H1 (cell line): Measurements from ENCODE around the gene CMSS1. TPM values are rescaled to one million over a fixed set of nuclear protein-coding genes. Genes with fewer than 3 reads are reported as not detected.

ENCODE experiments used
- CTCF ChIA-PET: fragments of 300-600 bp; sonication (Branson Sonifier 250); formaldehyde crosslinking; loops from one replicate; lab custom pipeline; 2021; ENCODE audit not compliant: partially characterized antibody; lab: Charles Lee
- POLR2A ChIA-PET: fragments of 300-600 bp; sonication (Branson Sonifier 250); formaldehyde crosslinking; loops from one replicate; lab custom pipeline; 2021; ENCODE audit warnings: inconsistent platforms; ENCODE audit not compliant: partially characterized antibody; lab: Charles Lee
- DNase-seq, 2 experiments: peaks; one replicate each; pipeline versions ENCODE4 v3.0.0 to v3.0.0-alpha.2; 2010 to 2022; ENCODE audit warnings: low spot score in 2 of 2, low read depth in 1 of 2, mixed read lengths in 1 of 2
- FAIRE-seq: peaks from 2 replicates; lab custom pipeline; 2011; peaks lifted over from hg19 to GRCh38; lab: Jason Lieb, UNC
- H2AFZ ChIP-seq: 2 replicates; pipeline ENCODE4 v1.8.1; 2012; ENCODE audit warnings: low read length, inconsistent platforms
- H2AK5ac ChIP-seq: 2 replicates; pipeline ENCODE4 v1.6.1; 2013; ENCODE audit warnings: low read depth, low read length
- H2BK120ac ChIP-seq: replicated peaks from 2 replicates; pipeline ENCODE3; 2013; ENCODE audit warnings: low read depth, low read length, inconsistent platforms
- H2BK12ac ChIP-seq: 2 replicates; pipeline ENCODE4 v1.6.1; 2013; ENCODE audit warnings: low read depth, low read length
- H2BK15ac ChIP-seq: 2 replicates; pipeline ENCODE4 v1.6.1; 2013; ENCODE audit warnings: low read length
- H2BK20ac ChIP-seq: 2 replicates; pipeline ENCODE4 v1.6.1; 2013; ENCODE audit warnings: low read length
- H2BK5ac ChIP-seq: 2 replicates; pipeline ENCODE4 v1.6.1; 2013; ENCODE audit warnings: low read depth, low read length
- H3K14ac ChIP-seq: 2 replicates; pipeline ENCODE4 v1.6.1; 2013; ENCODE audit warnings: inconsistent platforms; ENCODE audit not compliant: insufficient read length
- H3K18ac ChIP-seq: 2 replicates; pipeline ENCODE4 v1.6.1; 2013; ENCODE audit warnings: low read length; ENCODE audit errors: extremely low read depth
- H3K23ac ChIP-seq: 2 replicates; pipeline ENCODE4 v1.6.1; 2013; ENCODE audit warnings: inconsistent platforms; ENCODE audit not compliant: insufficient read length
- H3K23me2 ChIP-seq: 2 replicates; pipeline ENCODE4 v1.6.1; 2013; ENCODE audit warnings: low read depth, low read length
- H3K27ac ChIP-seq: 2 replicates; pipeline ENCODE4 v1.6.1; 2011; ENCODE audit warnings: low read depth, low read length, inconsistent platforms
- H3K27me3 ChIP-seq, 4 experiments: replicated peaks in 1 of 4; 1 replicate in 1 of 4; 2 replicates in 3 of 4; pipeline versions ENCODE4 v1.6.1 to v1.8.1; 2011 to 2013; ENCODE audit warnings: low read length in 3 of 4, mild to moderate bottlenecking in 3 of 4, inconsistent platforms in 2 of 4, mixed read lengths in 2 of 4, moderate library complexity in 1 of 4; ENCODE audit not compliant: control insufficient read depth in 3 of 4, insufficient read depth in 3 of 4; ENCODE audit errors: extremely low read depth in 1 of 4
- H3K36me3 ChIP-seq, 4 experiments: 2 replicates each; pipeline versions ENCODE4 v1.6.1 to v1.8.1; 2011 to 2013; ENCODE audit warnings: mild to moderate bottlenecking in 4 of 4, low read length in 3 of 4, moderate library complexity in 2 of 4, control low read depth in 1 of 4, inconsistent platforms in 1 of 4; ENCODE audit not compliant: insufficient read depth in 4 of 4, control insufficient read depth in 2 of 4
- H3K4ac ChIP-seq: replicated peaks from 2 replicates; pipeline ENCODE3; 2013; ENCODE audit warnings: low read length, low read depth, mixed read lengths, inconsistent platforms; ENCODE audit not compliant: insufficient read length
- H3K4me1 ChIP-seq, 4 experiments: replicated peaks in 1 of 4; 1 replicate in 1 of 4; 2 replicates in 3 of 4; pipeline versions ENCODE4 v1.6.1 to v1.8.1; 2011 to 2013; ENCODE audit warnings: low read length in 3 of 4, inconsistent platforms in 2 of 4, mixed read lengths in 1 of 4; ENCODE audit not compliant: insufficient read depth in 4 of 4, control insufficient read depth in 3 of 4
- H3K4me2 ChIP-seq, 2 experiments: 2 replicates each; pipeline versions ENCODE4 v1.6.1 to v1.8.1; 2011 to 2013; ENCODE audit warnings: low read depth in 2 of 2, low read length in 2 of 2, control low read depth in 1 of 2, inconsistent platforms in 1 of 2, mild to moderate bottlenecking in 1 of 2; ENCODE audit not compliant: insufficient read depth in 1 of 2
- H3K4me3 ChIP-seq, 4 experiments: fragments of 200-600, 300-600 bp in 1 of 4; sonication (generic), shearing (Covaris generic), sonication (Bioruptor Twin) in 1 of 4; 2 replicates each; pipeline versions ENCODE4 v1.5.1 to v1.8.1; 2011 to 2016; ENCODE audit warnings: low read length in 4 of 4, low read depth in 3 of 4, control low read depth in 2 of 4, inconsistent platforms in 2 of 4, mild to moderate bottlenecking in 2 of 4, mixed read lengths in 1 of 4, moderate library complexity in 1 of 4; ENCODE audit not compliant: insufficient read depth in 2 of 4; ENCODE audit errors: extremely low read depth in 1 of 4
- H3K56ac ChIP-seq: replicated peaks from 2 replicates; pipeline ENCODE3; 2013; ENCODE audit warnings: low read depth, mild to moderate bottlenecking, mixed read lengths, low read length, inconsistent platforms; ENCODE audit not compliant: insufficient read length
- H3K79me1 ChIP-seq: 2 replicates; pipeline ENCODE4 v1.6.1; 2013; ENCODE audit warnings: low read depth, low read length, control low read depth
- H3K79me2 ChIP-seq, 2 experiments: 2 replicates each; pipeline versions ENCODE4 v1.6.1 to v1.8.1; 2012 to 2013; ENCODE audit warnings: low read length in 2 of 2, mild to moderate bottlenecking in 2 of 2, inconsistent platforms in 1 of 2; ENCODE audit not compliant: insufficient read depth in 2 of 2, control insufficient read depth in 1 of 2
- H3K9ac ChIP-seq, 4 experiments: replicated peaks in 1 of 4; 1 replicate in 1 of 4; 2 replicates in 3 of 4; pipeline versions ENCODE4 v1.6.1 to v1.8.1; 2011 to 2013; ENCODE audit warnings: low read depth in 3 of 4, low read length in 3 of 4, control low read depth in 2 of 4, mild to moderate bottlenecking in 2 of 4, moderate library complexity in 2 of 4, inconsistent platforms in 1 of 4; ENCODE audit errors: extremely low read depth in 1 of 4
- H3K9me3 ChIP-seq, 2 experiments: 2 replicates each; pipeline versions ENCODE4 v1.6.1 to v1.8.1; 2012 to 2013; ENCODE audit warnings: mild to moderate bottlenecking in 2 of 2, moderate library complexity in 2 of 2, control low read depth in 1 of 2, inconsistent platforms in 1 of 2, low read depth in 1 of 2, low read length in 1 of 2, mixed read lengths in 1 of 2; ENCODE audit not compliant: insufficient read depth in 2 of 2
- H4K20me1 ChIP-seq, 2 experiments: replicated peaks in 1 of 2; 2 replicates each; pipeline versions ENCODE3 to v1.8.1; 2011 to 2013; ENCODE audit warnings: inconsistent platforms in 2 of 2, low read length in 2 of 2, mild to moderate bottlenecking in 1 of 2; ENCODE audit not compliant: insufficient read depth in 2 of 2, control insufficient read depth in 1 of 2
- H4K5ac ChIP-seq: 2 replicates; pipeline ENCODE4 v1.6.1; 2013; ENCODE audit warnings: low read length, low read depth, mixed read lengths, inconsistent platforms; ENCODE audit not compliant: insufficient read length
- H4K8ac ChIP-seq: 2 replicates; pipeline ENCODE4 v1.8.0; 2013; ENCODE audit warnings: mild to moderate bottlenecking, moderate library complexity, low read length, inconsistent platforms; ENCODE audit not compliant: insufficient read depth; ENCODE audit errors: extremely low read depth
- H4K91ac ChIP-seq: replicated peaks from 2 replicates; pipeline ENCODE3; 2013; ENCODE audit warnings: low read length, mixed read lengths, inconsistent platforms; ENCODE audit not compliant: insufficient read length
- BRCA1 ChIP-seq: IDR thresholded peaks from 2 replicates; pipeline ENCODE4 v1.6.1; 2012; ENCODE audit warnings: low read depth, low read length, improper control_type of control experiment
- CTBP2 ChIP-seq: IDR thresholded peaks from 2 replicates; pipeline ENCODE4 v1.7.0; 2011; ENCODE audit warnings: borderline replicate concordance, mild to moderate bottlenecking, moderate library complexity, mixed read lengths, low read length; ENCODE audit not compliant: insufficient read depth, insufficient read length
- EZH2 ChIP-seq: fragments of 200-600 bp; sonication (generic); IDR thresholded peaks from 2 replicates; pipeline ENCODE4 v1.7.1; 2012; ENCODE audit warnings: low read depth, mild to moderate bottlenecking, moderate library complexity, low read length, inconsistent platforms; ENCODE audit not compliant: severe bottlenecking
- NANOG ChIP-seq: IDR thresholded peaks from 2 replicates; pipeline ENCODE4 v1.6.1; 2011; ENCODE audit warnings: low read length, low read depth, mild to moderate bottlenecking, inconsistent platforms; ENCODE audit not compliant: insufficient read depth, poor library complexity, severe bottlenecking
- POLR2AphosphoS5 ChIP-seq: IDR thresholded peaks from 2 replicates; pipeline ENCODE4 v1.6.1; 2011; ENCODE audit warnings: low read depth, low read length
- RFX5 ChIP-seq: IDR thresholded peaks from 2 replicates; pipeline ENCODE4 v1.6.1; 2011; ENCODE audit warnings: low read depth, low read length, improper control_type of control experiment, borderline replicate concordance
- SAP30 ChIP-seq: fragments of 300-600 bp; sonication (generic); IDR thresholded peaks from 2 replicates; pipeline ENCODE4 v1.7.1; 2012; ENCODE audit warnings: low read length, moderate library complexity, mild to moderate bottlenecking, inconsistent platforms; ENCODE audit not compliant: insufficient read depth, insufficient replicate concordance
- SP2 ChIP-seq: IDR thresholded peaks from 2 replicates; pipeline ENCODE4 v1.6.1; 2012; ENCODE audit warnings: mild to moderate bottlenecking, low read length, inconsistent platforms
- YY1 ChIP-seq: IDR thresholded peaks from 2 replicates; pipeline ENCODE4 v1.6.1; 2011; ENCODE audit warnings: low read depth, mild to moderate bottlenecking, low read length
- ZNF274 ChIP-seq: IDR thresholded peaks from 2 replicates; pipeline ENCODE4 v1.7.0; 2012; ENCODE audit warnings: low read length, borderline replicate concordance; ENCODE audit errors: extremely low read depth
- WGBS, 2 experiments: shearing (Covaris generic) in 1 of 2; methylation state at CpG; one replicate each; pipeline versions ENCODE4 v1.1.6 to v1.1.7; 2013 to 2015; ENCODE audit warnings: low lambda C conversion rate in 2 of 2, mixed read lengths in 2 of 2, inconsistent platforms in 1 of 2, low coverage in 1 of 2, missing lambda C conversion rate in 1 of 2; ENCODE audit not compliant: insufficient replicate concordance in 2 of 2, insufficient coverage in 1 of 2, insufficient read length in 1 of 2; ENCODE audit errors: extremely low coverage in 1 of 2, missing lambda C conversion rate in 1 of 2; 5-methylcytosine and 5-hydroxymethylcytosine counted together
- polyA plus RNA-seq, 7 experiments: library from polyadenylated mRNA; depleted of rRNA in 3 of 7; stranded (reverse) in 5 of 7; unstranded in 2 of 7; fragments of >200 nt in 5 of 7; fragments of 200-250 nt in 2 of 7; gene quantifications; 1 replicate in 5 of 7; 2 replicates in 1 of 7; 4 replicates in 1 of 7; pipeline versions ENCODE4 v1.2.1 to v1.2.3, GENCODE V29; 2011 to 2013; ENCODE audit warnings: missing spikeins in 2 of 7, mixed read lengths in 2 of 7
- total RNA-seq: library from RNA; stranded (reverse); fragmentation: NEBNext Ultra II Directional; extraction: Animal tissue kit (Norgen Biotek cat#: 25700); gene quantifications from 2 replicates; pipeline ENCODE4 v1.2.1, GENCODE V29; 2021
- TF ChIP-seq, protein P1 (sequence below): IDR thresholded peaks from 2 replicates; pipeline ENCODE4 v1.6.1; 2012; ENCODE audit warnings: low read length, inconsistent platforms

CMSS1 gene
- total and polyA plus RNA-seq, 2 of the 8 experiments (the other 6 are each of a cell fraction or from before 2014, with no cell fraction given), result 15.2 to 75.1 TPM

GRCh38 chr3:100160521-100160920 lies 342.9 kb downstream of the CMSS1 start:
- H3K27ac ChIP-seq, result no peak overlapping the region

More at GRCh38 chr3:100160521-100160920, 342.9 kb downstream of the CMSS1 start:
- no peak overlapping the region for H3K4me2 ChIP-seq
- 90% methylated on average over 2 of the region's 2 CpGs; no CpG with 5 or more reads in 1 of the 2 experiments for WGBS, 2 experiments
- H3K4ac ChIP-seq, result no peak overlapping the region
- no peaks in the 10 kb centered on the region for H3K23me2 ChIP-seq
- H4K8ac ChIP-seq, result no peak overlapping the region
- no peak overlapping the region for H3K9ac ChIP-seq
- no peaks in the 10 kb centered on the region for H3K4me1 ChIP-seq
- TF ChIP-seq YY1, result no peak
- no peak for TF ChIP-seq POLR2AphosphoS5
- TF ChIP-seq RFX5, result no peak
- no peak for TF ChIP-seq SP2
- no peak for TF ChIP-seq NANOG
- no peak for TF ChIP-seq EZH2
- TF ChIP-seq, protein P1, sequence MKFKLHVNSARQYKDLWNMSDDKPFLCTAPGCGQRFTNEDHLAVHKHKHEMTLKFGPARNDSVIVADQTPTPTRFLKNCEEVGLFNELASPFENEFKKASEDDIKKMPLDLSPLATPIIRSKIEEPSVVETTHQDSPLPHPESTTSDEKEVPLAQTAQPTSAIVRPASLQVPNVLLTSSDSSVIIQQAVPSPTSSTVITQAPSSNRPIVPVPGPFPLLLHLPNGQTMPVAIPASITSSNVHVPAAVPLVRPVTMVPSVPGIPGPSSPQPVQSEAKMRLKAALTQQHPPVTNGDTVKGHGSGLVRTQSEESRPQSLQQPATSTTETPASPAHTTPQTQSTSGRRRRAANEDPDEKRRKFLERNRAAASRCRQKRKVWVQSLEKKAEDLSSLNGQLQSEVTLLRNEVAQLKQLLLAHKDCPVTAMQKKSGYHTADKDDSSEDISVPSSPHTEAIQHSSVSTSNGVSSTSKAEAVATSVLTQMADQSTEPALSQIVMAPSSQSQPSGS, result no peak
- no peak for TF ChIP-seq CTBP2
- TF ChIP-seq ZNF274, result no peak
- TF ChIP-seq BRCA1, result no peak
- TF ChIP-seq SAP30, result no peak
- no peak overlapping the region for H3K56ac ChIP-seq
- no peak overlapping the region for H2BK20ac ChIP-seq
- H3K79me1 ChIP-seq, result no peaks in the 10 kb centered on the region
- H3K79me2 ChIP-seq, result no peaks in the 10 kb centered on the region
- no peaks in the 10 kb centered on the region for H4K20me1 ChIP-seq
- no peak overlapping the region for H4K5ac ChIP-seq
- CTCF ChIA-PET, result interaction anchor here (0.5 to 2.0 kb wide), 2 partner anchors 94 to 593 kb away, joined by 3 to 6 read pairs; no protein-coding TSS in a partner anchor
- no peak for FAIRE-seq
- peaks cover 0 to 2% (median under 1%) of the 10 kb centered on the region in 4 experiments; a peak in 2 of 8 replicates for H3K36me3 ChIP-seq
- no peak overlapping the region for H2BK15ac ChIP-seq
- H3K23ac ChIP-seq, result no peak overlapping the region
- POLR2A ChIA-PET, result interaction anchor here (0.6 kb wide), 1 partner anchor 402 kb away, joined by 3 read pairs; no protein-coding TSS in a partner anchor
- no peak overlapping the region for H2BK12ac ChIP-seq
- H2AFZ ChIP-seq, result no peak overlapping the region
- no peak overlapping the region for H3K4me3 ChIP-seq
- no peak for DNase-seq
- no peaks in the 10 kb centered on the region for H3K27me3 ChIP-seq
- H2BK5ac ChIP-seq, result no peak overlapping the region
- no peak overlapping the region for H2BK120ac ChIP-seq
- H3K18ac ChIP-seq, result no peak overlapping the region
- H3K9me3 ChIP-seq, result peaks cover 2 to 7% of the 10 kb centered on the region in 2 experiments; a peak in 2 of 4 replicates
- no peak overlapping the region for H4K91ac ChIP-seq
- no peak overlapping the region for H3K14ac ChIP-seq
- H2AK5ac ChIP-seq, result no peak overlapping the region
